ENCODE measurements around the gene TSPAN8. TPM values are rescaled to one million over a fixed set of nuclear protein-coding genes. Genes with fewer than 3 reads are reported as not detected.

The TSPAN8 gene
- total RNA-seq, 4 donors from 2014 or later: 23.1 to 80.6 (median 39.9) TPM

DNA sequence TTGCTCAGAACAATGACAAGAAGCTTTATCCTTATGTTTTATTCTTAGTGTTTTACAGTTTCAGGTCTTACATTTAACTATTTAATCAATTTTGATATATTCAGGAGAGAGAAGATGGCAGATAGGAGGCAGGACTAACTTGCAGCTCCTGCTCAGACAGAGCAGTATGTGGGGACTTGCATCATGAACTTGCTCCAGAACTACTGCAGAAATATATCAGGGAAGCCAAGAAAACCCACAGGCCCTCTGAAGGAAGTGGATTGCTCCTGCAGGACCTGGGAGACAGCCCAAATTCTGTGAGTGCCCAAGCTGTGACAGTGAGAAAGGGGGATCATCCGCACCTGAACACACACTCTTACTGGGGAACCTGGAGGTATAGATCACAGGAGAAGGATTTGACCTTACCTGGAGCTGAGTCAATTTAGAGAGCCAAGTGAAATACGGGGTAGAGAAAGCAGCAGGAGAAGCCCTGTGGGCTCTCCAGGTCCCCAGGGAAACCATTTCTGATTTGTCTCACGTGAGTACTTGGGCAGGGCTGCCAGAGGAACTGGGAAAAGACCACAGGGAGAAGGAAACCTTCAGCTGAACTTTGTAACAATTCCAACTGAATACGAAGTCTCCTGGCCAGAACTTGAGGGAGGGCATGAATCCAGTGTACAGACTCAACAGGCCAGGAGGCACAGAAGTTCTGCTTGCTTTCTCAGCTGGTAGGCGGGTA, 28.9 kb upstream of the TSPAN8 start:
- no peaks in the 10 kb centered on the region for H3K4me1 ChIP-seq
- peaks cover 0 to 11% (median 0%) of the 10 kb centered on the region in 4 donors for H3K9me3 ChIP-seq
- no peak overlapping the region for H3K4me3 ChIP-seq
- no peaks in the 10 kb centered on the region for H3K27me3 ChIP-seq
- DNase-seq (ENCODE audit: low spot score in 2 of 2): no peak
- TF ChIP-seq POLR2A (IDR thresholded peaks at IDR 0.05) (no peak), EP300 (IDR thresholded peaks at IDR 0.05) (no peak)
- TF ChIP-seq, protein P1, sequence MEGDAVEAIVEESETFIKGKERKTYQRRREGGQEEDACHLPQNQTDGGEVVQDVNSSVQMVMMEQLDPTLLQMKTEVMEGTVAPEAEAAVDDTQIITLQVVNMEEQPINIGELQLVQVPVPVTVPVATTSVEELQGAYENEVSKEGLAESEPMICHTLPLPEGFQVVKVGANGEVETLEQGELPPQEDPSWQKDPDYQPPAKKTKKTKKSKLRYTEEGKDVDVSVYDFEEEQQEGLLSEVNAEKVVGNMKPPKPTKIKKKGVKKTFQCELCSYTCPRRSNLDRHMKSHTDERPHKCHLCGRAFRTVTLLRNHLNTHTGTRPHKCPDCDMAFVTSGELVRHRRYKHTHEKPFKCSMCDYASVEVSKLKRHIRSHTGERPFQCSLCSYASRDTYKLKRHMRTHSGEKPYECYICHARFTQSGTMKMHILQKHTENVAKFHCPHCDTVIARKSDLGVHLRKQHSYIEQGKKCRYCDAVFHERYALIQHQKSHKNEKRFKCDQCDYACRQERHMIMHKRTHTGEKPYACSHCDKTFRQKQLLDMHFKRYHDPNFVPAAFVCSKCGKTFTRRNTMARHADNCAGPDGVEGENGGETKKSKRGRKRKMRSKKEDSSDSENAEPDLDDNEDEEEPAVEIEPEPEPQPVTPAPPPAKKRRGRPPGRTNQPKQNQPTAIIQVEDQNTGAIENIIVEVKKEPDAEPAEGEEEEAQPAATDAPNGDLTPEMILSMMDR (IDR thresholded peaks at IDR 0.05): no peak
- no peak overlapping the region for H3K27ac ChIP-seq
- H3K36me3 ChIP-seq: no peaks in the 10 kb centered on the region
- 75 to 79% methylated on average over 5 of the region's 5 CpGs for WGBS, 2 donors

DNA sequence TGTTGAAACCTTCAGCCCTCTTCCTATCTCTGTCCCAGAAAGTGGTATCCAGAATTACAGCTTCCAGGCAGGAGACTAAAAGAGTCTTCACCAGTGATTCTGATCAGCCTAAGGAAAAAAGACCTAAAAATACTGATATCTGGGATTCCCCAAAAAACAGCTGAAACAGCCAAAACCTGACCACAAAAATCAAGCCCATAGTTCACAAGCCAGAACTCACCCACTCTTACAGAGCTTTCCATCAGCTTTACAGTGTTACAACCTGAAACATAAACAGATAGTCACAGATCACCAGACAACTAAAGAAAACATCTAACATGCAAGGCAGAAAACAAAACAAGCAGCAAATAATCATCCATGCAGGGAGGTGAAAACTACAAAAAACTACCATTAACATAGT, 26.0 kb upstream of the TSPAN8 start:
- Histone ChIP-seq H3K9me3 (peaks cover 0 to 11% (median 0%) of the 10 kb centered on the region in 4 donors), H3K36me3 (no peaks in the 10 kb centered on the region), H3K27me3 (no peaks in the 10 kb centered on the region), H3K4me1 (no peaks in the 10 kb centered on the region), H3K4me3 (no peak overlapping the region), H3K27ac (no peak overlapping the region)
- no peak for DNase-seq (ENCODE audit: low spot score in 2 of 2)
- TF ChIP-seq, protein P1 (IDR thresholded peaks at IDR 0.05): no peak
- TF ChIP-seq EP300 (IDR thresholded peaks at IDR 0.05) (no peak), POLR2A (IDR thresholded peaks at IDR 0.05) (no peak)

DNA sequence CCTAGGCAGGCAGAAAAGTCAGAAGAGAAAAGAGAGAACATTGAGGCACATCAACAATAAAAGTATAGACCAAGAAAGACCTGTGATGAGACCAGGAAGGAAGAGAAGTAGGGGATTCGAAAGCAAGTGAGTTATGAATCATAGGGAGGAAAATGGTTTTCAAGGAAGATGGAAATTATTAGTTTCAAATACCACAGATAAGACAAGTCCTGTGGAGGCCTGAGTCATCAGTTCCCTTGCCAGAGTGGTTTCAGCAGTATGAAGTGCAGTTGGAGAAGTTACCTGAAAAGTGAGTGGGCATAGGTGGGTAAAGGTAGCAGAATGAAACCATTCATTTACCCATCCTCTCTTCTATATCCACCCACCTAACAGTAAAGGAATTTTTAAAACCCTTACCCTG, 25.2 kb upstream of the TSPAN8 start:
- no peak for TF ChIP-seq POLR2A (IDR thresholded peaks at IDR 0.05)
- no peak for TF ChIP-seq EP300 (IDR thresholded peaks at IDR 0.05)
- TF ChIP-seq, protein P1 (IDR thresholded peaks at IDR 0.05): no peak
- H3K9me3 ChIP-seq: peaks cover 0 to 11% (median 0%) of the 10 kb centered on the region in 4 donors
- no peak overlapping the region for H3K27ac ChIP-seq
- no peak overlapping the region for H3K4me3 ChIP-seq
- H3K4me1 ChIP-seq: no peaks in the 10 kb centered on the region
- DNase-seq (ENCODE audit: low spot score in 2 of 2): no peak
- no peaks in the 10 kb centered on the region for H3K27me3 ChIP-seq
- no peaks in the 10 kb centered on the region for H3K36me3 ChIP-seq
- WGBS, 2 donors: 60 to 77% methylated on average over 1 of the region's 1 CpG

DNA sequence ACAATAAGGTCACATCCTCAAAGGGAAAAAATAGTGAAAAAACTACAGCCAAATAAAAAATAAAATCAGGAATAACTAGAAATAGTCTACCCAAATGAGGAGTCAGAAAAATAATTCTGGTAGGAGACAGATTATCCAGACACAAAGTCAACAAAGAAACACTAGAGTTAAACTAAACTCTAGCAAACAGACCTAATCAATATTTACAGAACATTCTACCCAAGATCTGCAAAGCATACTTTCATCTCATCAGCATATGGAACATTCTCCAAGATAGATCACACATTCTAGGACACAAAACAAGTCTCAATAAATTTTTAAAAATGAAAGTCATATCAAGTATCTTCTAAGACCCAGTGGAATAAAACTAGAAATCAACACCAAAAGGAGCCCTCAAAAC, 20.4 kb upstream of the TSPAN8 start:
- TF ChIP-seq EP300 (IDR thresholded peaks at IDR 0.05) (no peak), POLR2A (IDR thresholded peaks at IDR 0.05) (no peak)
- TF ChIP-seq, protein P1 (IDR thresholded peaks at IDR 0.05): no peak
- Histone ChIP-seq H3K27me3 (no peaks in the 10 kb centered on the region), H3K4me1 (no peaks in the 10 kb centered on the region), H3K27ac (no peak overlapping the region), H3K4me3 (no peak overlapping the region), H3K9me3 (no peaks in the 10 kb centered on the region), H3K36me3 (no peaks in the 10 kb centered on the region)
- no peak for DNase-seq (ENCODE audit: low spot score in 2 of 2)

DNA sequence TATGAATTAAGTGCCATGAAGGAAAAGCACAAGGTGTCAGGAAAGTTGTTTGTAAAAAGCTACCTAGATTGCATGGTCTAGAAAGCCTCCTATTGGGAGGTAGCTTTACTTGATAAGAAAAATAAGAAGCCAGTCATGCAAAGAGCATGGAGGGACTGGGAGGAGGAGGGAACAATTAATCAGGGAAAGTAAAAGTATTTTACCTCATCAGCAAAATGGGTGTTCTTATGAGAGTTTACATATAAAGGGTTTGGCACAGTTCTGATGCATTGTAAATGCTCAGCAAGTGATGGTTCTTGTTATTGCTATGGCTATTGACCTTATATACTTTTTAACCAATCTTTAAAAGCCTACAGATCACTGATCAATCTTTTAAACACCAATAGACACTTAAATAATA, 17.0 kb upstream of the TSPAN8 start:
- Histone ChIP-seq H3K27ac (no peak overlapping the region), H3K4me3 (no peak overlapping the region), H3K27me3 (no peaks in the 10 kb centered on the region), H3K9me3 (no peaks in the 10 kb centered on the region), H3K4me1 (no peaks in the 10 kb centered on the region), H3K36me3 (no peaks in the 10 kb centered on the region)
- TF ChIP-seq POLR2A (IDR thresholded peaks at IDR 0.05): no peak
- TF ChIP-seq, protein P1 (IDR thresholded peaks at IDR 0.05): no peak
- TF ChIP-seq EP300 (IDR thresholded peaks at IDR 0.05): no peak
- no peak for DNase-seq (ENCODE audit: low spot score in 2 of 2)
